ENCODE results near the gene THAP7. TPM values are rescaled to one million over a fixed set of nuclear protein-coding genes. Genes with fewer than 3 reads are reported as not detected.
"Not testable (repeated sequence)": the region's sequence is repeated elsewhere in the genome, so short reads cannot be mapped to it uniquely, and the experiment has no call there.

The THAP7 gene
- 10 to 100 TPM; 14.7 to 30.0 (median 19.2) TPM for polyA plus RNA-seq (ENCODE audit: insufficient read depth in 1 of 5, insufficient read length in 5 of 5, low replicate concordance in 1 of 5)
- long read RNA-seq, donor 1, transcript THAP7-208 (3 exons, 1,957 nt) = major isoform, 9 of 21 reads
- long read RNA-seq, donor 1, transcript THAP7-204 (2 exons, 1,809 nt) = minor isoform, 7 of 21 reads
- long read RNA-seq, donor 1, transcript THAP7-202 (5 exons, 1,144 nt) = minor isoform, 5 of 21 reads
- long read RNA-seq, donor 1, partial matches to known transcripts = 0 of 21 reads
- long read RNA-seq, donor 1, other reads (novel, unspliced or antisense) = 0 of 21 reads
- long read RNA-seq, donor 2, transcript THAP7-208 (3 exons, 1,957 nt) = major isoform, 7 of 18 reads
- long read RNA-seq, donor 2, transcript THAP7-202 (5 exons, 1,144 nt) = minor isoform, 6 of 18 reads
- long read RNA-seq, donor 2, partial matches to known transcripts = 0 of 18 reads
- long read RNA-seq, donor 2, other reads (novel, unspliced or antisense) = 0 of 18 reads
- long read RNA-seq, donor 3, transcript THAP7-204 (2 exons, 1,809 nt) = minor isoform, 6 of 20 reads
- long read RNA-seq, donor 3, transcript THAP7-208 (3 exons, 1,957 nt) = major isoform, 9 of 20 reads
- long read RNA-seq, donor 3, partial matches to known transcripts = 0 of 20 reads
- long read RNA-seq, donor 3, other reads (novel, unspliced or antisense) = 0 of 20 reads
- long read RNA-seq, donor 4, transcript THAP7-204 (2 exons, 1,809 nt) = major isoform, 9 of 17 reads
- long read RNA-seq, donor 4, partial matches to known transcripts = 0 of 17 reads
- long read RNA-seq, donor 4, other reads (novel, unspliced or antisense) = 0 of 17 reads
- long read RNA-seq, donor 5, transcript THAP7-204 (2 exons, 1,809 nt) = major isoform, 7 of 19 reads
- long read RNA-seq, donor 5, transcript THAP7-208 (3 exons, 1,957 nt) = minor isoform, 6 of 19 reads
- long read RNA-seq, donor 5, partial matches to known transcripts = 0 of 19 reads
- long read RNA-seq, donor 5, other reads (novel, unspliced or antisense) = 0 of 19 reads
- long read RNA-seq, donor 6, transcript THAP7-204 (2 exons, 1,809 nt) = major isoform, 12 of 28 reads
- long read RNA-seq, donor 6, transcript THAP7-202 (5 exons, 1,144 nt) = minor isoform, 5 of 28 reads
- long read RNA-seq, donor 6, transcript THAP7-208 (3 exons, 1,957 nt) = minor isoform, 9 of 28 reads
- long read RNA-seq, donor 6, partial matches to known transcripts = 0 of 28 reads
- long read RNA-seq, donor 6, other reads (novel, unspliced or antisense) = 0 of 28 reads
- long read RNA-seq, donor 7, transcript THAP7-208 (3 exons, 1,957 nt) = major isoform, 8 of 21 reads
- long read RNA-seq, donor 7, transcript THAP7-204 (2 exons, 1,809 nt) = minor isoform, 6 of 21 reads
- long read RNA-seq, donor 7, partial matches to known transcripts = 0 of 21 reads
- long read RNA-seq, donor 7, other reads (novel, unspliced or antisense) = 0 of 21 reads
- long read RNA-seq, donor 8, partial matches to known transcripts = 0 of 7 reads
- long read RNA-seq, donor 8, other reads (novel, unspliced or antisense) = 0 of 7 reads

GRCh38 chr22:21001601-21002325 lies at the start of gene THAP7:
Gene THAP7, minus strand, starts transcription at chr22:21002118. Its CDS starts 207 bp downstream, at chr22:21001911.
- DNase-seq = peak; percentile 97 to 99

GRCh38 chr22:21051145-21051830 lies 49.4 kb upstream of the THAP7 start:
- no peak for DNase-seq

- not testable (repeated sequence) for DNase-seq
These were observed 47.0 kb upstream of the THAP7 start for GRCh38 chr22:21048965-21049364.

- DNase-seq = not testable (repeated sequence)
These were observed 46.5 kb upstream of the THAP7 start for GRCh38 chr22:21048448-21048847.

- no peak for DNase-seq
These were observed 45.8 kb upstream of the THAP7 start for GRCh38 chr22:21047730-21048129.

- DNase-seq = no peak
These were observed 45.2 kb upstream of the THAP7 start for GRCh38 chr22:21047035-21047661.

- DNase-seq = peak; percentile 88 to 90
These were observed 43.8 kb upstream of the THAP7 start, which contains the start of gene LRRC74B for GRCh38 chr22:21045585-21046294. Gene LRRC74B, plus strand, starts transcription at chr22:21045946. Its CDS starts 41 bp downstream, at chr22:21045987.

GRCh38 chr22:21044931-21045584 lies 43.1 kb upstream of the THAP7 start:
- no peak for DNase-seq

- DNase-seq = no peak
These were observed 42.1 kb upstream of the THAP7 start for GRCh38 chr22:21043860-21044535.

- DNase-seq = no peak
These were observed 41.3 kb upstream of the THAP7 start for GRCh38 chr22:21042978-21043859.

GRCh38 chr22:21041937-21042336 lies 40.0 kb upstream of the THAP7 start:
- no peak for DNase-seq

- not testable (repeated sequence) for DNase-seq
These were observed 37.2 kb upstream of the THAP7 start for GRCh38 chr22:21039158-21039557.

GRCh38 chr22:21038405-21038804 lies 36.5 kb upstream of the THAP7 start:
- no peak for DNase-seq

- DNase-seq = no peak
These were observed 33.1 kb upstream of the THAP7 start for GRCh38 chr22:21034989-21035388.

GRCh38 chr22:21033895-21034294 lies 32.0 kb upstream of the THAP7 start:
- no peak for DNase-seq

Measured in right lung (tissue), 10 donors.